Myocyte (in vitro differentiated cells): ENCODE data around the gene TP63. TPM values are rescaled to one million over a fixed set of nuclear protein-coding genes. Genes with fewer than 3 reads are reported as not detected.
"Not testable (repeated sequence)": the region's sequence is repeated elsewhere in the genome, so short reads cannot be mapped to it uniquely, and the experiment has no call there.

Experiments
- DNase-seq: peaks from one replicate; pipeline ENCODE4 v3.0.0-alpha.2; 2012; ENCODE audit warnings: low read depth
- total RNA-seq: library from RNA; depleted of rRNA; stranded (reverse); fragments of >200 nt; gene quantifications from 2 replicates; pipeline ENCODE4 v1.2.3, GENCODE V29; 2014

The TP63 gene
- total RNA-seq, 1 donor from 2014 or later, result 2.5 TPM

- no peak for DNase-seq
Observed at GRCh38 chr3:189721873-189722665, 90.9 kb downstream of the TP63 start.

GRCh38 chr3:189724356-189724755, 93.2 kb downstream of the TP63 start:
- DNase-seq, result no peak

- no peak for DNase-seq
Observed at GRCh38 chr3:189726277-189726676, 95.1 kb downstream of the TP63 start.

GRCh38 chr3:189727158-189727557, 96.0 kb downstream of the TP63 start:
- no peak for DNase-seq

- peak; percentile 24 for DNase-seq
Observed at GRCh38 chr3:189727898-189728297, 96.7 kb downstream of the TP63 start.

GRCh38 chr3:189728915-189729314, 97.7 kb downstream of the TP63 start:
- DNase-seq, result no peak

- no peak for DNase-seq
Observed at GRCh38 chr3:189734061-189734460, 102.9 kb downstream of the TP63 start.

GRCh38 chr3:189735913-189736312, 104.7 kb downstream of the TP63 start:
- no peak for DNase-seq

GRCh38 chr3:189737071-189737470, 105.9 kb downstream of the TP63 start:
- DNase-seq, result no peak

- no peak for DNase-seq
Observed at GRCh38 chr3:189737619-189738018, 106.4 kb downstream of the TP63 start.

- DNase-seq, result no peak
Observed at GRCh38 chr3:189739378-189739777, 108.2 kb downstream of the TP63 start.

- DNase-seq, result no peak
Observed at GRCh38 chr3:189740156-189740555, 109.0 kb downstream of the TP63 start.

- no peak for DNase-seq
Observed at GRCh38 chr3:189744235-189744634, 113.0 kb downstream of the TP63 start.

- DNase-seq, result no peak
Observed at GRCh38 chr3:189745622-189746021, 114.4 kb downstream of the TP63 start.

GRCh38 chr3:189748046-189748445, 116.9 kb downstream of the TP63 start:
- no peak for DNase-seq

- DNase-seq, result not testable (repeated sequence)
Observed at GRCh38 chr3:189750972-189751371, 119.8 kb downstream of the TP63 start.

GRCh38 chr3:189754356-189754755, 123.2 kb downstream of the TP63 start:
- DNase-seq, result no peak

GRCh38 chr3:189756582-189757078, 125.4 kb downstream of the TP63 start:
- no peak for DNase-seq

- no peak for DNase-seq
Observed at GRCh38 chr3:189758186-189758585, 127.0 kb downstream of the TP63 start.

GRCh38 chr3:189766416-189766815, 135.2 kb downstream of the TP63 start:
- DNase-seq, result no peak

GRCh38 chr3:189771842-189772450, 140.8 kb downstream of the TP63 start:
- DNase-seq, result no peak

GRCh38 chr3:189772584-189772983, 141.4 kb downstream of the TP63 start:
- no peak for DNase-seq

- no peak for DNase-seq
Observed at GRCh38 chr3:189773056-189773455, 141.9 kb downstream of the TP63 start.
